ENCODE measurements around the gene HIC2.
"Not testable (repeated sequence)": the region's sequence is repeated elsewhere in the genome, so short reads cannot be mapped to it uniquely, and the experiment has no call there.

HIC2 gene, protein sequence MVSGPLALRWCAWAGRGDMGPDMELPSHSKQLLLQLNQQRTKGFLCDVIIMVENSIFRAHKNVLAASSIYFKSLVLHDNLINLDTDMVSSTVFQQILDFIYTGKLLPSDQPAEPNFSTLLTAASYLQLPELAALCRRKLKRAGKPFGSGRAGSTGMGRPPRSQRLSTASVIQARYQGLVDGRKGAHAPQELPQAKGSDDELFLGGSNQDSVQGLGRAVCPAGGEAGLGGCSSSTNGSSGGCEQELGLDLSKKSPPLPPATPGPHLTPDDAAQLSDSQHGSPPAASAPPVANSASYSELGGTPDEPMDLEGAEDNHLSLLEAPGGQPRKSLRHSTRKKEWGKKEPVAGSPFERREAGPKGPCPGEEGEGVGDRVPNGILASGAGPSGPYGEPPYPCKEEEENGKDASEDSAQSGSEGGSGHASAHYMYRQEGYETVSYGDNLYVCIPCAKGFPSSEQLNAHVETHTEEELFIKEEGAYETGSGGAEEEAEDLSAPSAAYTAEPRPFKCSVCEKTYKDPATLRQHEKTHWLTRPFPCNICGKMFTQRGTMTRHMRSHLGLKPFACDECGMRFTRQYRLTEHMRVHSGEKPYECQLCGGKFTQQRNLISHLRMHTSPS

GRCh38 chr22:21417227-21417746 lies at the start of gene HIC2:
HIC2 (plus strand) TSS chr22:21417371; CDS start chr22:21442832, 25,461 bp downstream.
- DNase-seq = not testable (repeated sequence)

DNA sequence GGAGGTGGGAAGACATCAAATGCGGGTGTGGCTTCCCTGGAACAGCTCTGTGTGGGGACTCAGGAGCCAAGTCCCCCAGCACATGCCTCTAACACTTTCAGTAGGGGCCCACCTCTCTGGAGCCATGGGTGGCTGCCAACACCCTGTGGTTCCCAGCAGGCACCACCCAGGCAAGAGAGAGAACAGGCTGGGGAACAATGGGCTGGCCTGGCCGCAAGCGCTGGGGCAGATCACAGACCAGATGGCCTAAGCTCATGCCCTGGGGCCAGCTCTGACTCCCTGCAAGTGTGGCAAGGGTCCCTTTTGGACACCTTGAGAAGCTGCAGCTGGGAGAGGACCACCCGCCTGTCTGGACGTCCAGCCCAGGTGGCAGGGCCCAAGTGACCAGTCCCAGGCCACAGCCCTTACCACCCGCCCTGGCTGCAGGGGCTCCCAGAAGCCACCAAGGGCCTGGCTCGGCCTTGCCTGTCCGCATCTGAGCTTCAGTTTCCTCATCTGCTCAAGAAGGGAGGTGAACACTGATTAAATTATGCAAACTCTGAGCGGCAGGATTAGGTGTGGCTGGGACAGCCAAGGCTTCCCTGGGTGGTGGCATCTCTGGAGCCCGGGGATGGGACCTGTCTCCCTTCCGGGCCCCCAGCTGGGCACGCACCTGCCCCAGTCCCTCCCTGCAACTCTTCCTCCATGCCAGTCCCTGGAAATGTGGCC lies 48.4 kb upstream of the HIC2 start:
- not testable (repeated sequence) for DNase-seq

GRCh38 chr22:21375880-21376279 lies 41.3 kb upstream of the HIC2 start:
- DNase-seq = not testable (repeated sequence)

DNA sequence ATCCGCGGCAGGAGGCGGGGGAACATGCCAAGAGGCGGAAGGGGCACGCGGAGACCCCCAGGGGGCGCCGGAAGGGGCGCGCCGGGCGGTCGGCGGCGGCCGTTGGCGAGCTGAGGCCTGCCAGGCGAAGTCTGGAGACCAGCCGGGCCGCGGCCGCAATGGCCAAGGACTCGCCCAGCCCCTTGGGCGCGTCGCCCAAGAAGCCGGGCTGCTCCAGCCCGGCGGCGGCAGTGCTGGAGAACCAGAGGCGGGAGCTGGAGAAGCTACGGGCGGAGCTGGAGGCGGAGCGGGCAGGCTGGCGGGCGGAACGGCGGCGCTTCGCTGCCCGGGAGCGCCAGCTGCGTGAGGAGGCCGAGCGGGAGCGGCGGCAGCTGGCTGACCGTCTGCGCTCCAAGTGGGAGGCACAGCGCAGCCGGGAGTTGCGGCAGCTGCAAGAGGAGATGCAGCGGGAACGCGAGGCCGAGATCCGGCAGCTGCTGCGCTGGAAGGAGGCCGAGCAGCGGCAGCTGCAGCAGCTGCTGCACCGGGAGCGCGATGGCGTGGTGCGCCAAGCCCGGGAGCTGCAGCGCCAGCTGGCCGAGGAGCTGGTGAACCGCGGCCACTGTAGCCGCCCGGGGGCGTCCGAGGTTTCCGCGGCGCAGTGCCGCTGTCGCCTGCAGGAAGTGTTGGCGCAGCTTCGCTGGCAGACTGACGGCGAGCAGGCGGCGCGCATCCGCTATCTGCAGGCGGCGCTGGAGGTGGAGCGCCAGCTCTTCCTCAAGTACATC lies 33.3 kb upstream of the HIC2 start, which contains the start of gene RIMBP3B:
RIMBP3B (plus strand) TSS at position 51 of the 767 bp plus-strand sequence; CDS start at position 159, 108 bp downstream.
- DNase-seq = not testable (repeated sequence)

DNA sequence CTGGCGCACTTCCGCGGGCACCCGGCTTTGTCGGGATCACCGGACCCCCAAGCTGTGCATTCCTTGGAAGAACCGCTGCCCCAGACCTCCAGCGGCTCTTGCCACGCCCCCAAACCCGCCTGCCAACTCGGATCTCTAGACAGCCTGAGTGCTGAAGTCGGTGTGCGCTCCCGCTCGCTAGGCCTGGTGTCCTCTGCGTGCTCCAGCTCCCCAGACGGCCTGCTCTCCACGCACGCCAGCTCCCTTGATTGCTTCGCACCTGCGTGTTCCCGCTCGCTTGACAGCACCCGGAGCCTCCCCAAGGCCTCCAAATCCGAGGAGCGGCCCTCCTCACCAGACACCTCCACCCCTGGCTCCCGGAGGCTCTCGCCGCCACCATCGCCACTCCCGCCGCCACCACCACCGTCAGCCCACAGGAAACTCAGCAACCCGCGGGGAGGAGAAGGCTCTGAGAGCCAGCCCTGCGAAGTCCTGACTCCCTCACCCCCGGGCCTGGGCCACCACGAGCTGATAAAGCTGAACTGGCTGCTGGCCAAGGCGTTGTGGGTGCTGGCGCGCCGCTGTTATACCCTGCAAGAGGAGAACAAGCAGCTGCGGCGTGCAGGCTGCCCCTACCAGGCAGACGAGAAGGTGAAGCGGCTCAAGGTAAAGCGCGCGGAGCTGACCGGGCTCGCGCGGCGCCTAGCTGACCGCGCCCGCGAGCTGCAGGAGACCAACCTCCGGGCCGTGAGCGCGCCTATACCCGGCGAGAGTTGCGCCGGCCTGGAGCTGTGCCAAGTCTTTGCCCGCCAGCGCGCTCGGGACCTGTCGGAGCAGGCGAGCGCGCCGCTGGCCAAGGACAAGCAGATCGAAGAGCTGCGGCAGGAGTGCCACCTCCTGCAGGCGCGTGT lies 32.5 kb upstream of the HIC2 start:
- DNase-seq = not testable (repeated sequence)

DNA sequence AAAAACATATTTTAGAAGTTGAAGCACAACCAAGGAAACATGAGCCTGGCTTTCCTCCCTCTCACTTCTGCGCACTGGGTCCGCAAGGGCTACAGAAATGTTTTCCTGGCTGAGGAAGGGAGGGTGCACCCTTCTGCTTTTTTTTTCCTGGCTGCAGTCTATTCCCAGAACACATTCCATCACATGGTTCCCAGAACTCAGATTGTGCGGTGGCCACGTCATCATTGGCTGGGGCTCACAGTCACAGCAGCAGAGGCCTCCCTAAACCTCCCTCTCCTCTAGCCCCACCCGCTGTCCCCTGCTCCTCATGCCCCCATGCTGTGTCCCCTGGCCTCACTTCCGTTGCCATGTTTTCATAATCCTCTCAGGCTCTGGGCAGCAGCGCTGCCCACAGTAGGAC lies 27.7 kb upstream of the HIC2 start:
- not testable (repeated sequence) for DNase-seq

GRCh38 chr22:21390013-21390412 lies 27.2 kb upstream of the HIC2 start:
- not testable (repeated sequence) for DNase-seq

DNA sequence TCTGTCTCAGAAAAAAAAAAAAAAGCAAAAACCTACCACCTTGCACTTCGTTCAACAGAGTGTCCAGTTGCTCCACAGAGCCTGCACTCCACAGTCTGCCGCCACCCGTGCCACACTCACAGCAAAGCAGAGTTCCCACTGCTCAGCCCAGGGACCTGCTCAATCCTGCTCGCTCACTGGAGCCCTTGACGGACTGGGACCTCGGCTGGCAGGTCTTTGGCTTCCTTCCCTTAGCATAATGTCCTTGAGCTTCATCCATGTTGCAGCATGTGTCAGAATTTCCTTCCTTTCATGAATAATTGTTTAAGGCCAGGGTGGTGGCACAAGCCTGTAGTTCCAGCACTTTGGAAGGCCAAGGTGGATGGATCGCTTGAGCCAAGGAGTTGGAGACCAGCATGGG lies 22.6 kb upstream of the HIC2 start:
- not testable (repeated sequence) for DNase-seq

GRCh38 chr22:21401197-21401969 lies 15.8 kb upstream of the HIC2 start:
- DNase-seq = not testable (repeated sequence)

DNA sequence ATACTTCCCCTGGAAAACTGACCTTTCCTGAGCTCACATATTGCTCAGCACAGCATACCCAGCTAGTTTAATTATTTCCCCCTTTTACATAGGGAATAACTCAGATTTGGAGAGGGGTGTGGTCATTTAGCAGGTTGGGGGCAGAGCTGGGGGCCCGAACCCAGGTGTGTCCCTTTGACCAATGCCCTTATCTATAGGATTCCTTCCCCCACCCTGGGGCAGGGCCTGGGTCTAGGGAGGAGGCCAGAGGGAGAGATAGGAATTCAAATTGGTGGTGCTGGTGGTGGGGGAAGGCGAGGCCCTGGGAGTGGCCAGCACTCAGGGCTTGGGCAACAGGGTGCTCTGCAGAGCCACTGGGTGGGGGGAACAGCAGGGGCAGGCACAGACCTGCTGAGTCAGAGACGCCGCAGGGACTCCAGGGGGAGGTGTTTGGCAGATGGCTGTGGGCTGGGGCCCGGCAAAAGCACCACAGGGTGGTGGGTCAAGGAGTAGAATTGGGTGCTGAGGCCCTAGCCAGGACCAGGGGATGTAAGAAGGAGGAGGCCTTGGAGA lies 14.3 kb upstream of the HIC2 start:
- not testable (repeated sequence) for DNase-seq

DNA sequence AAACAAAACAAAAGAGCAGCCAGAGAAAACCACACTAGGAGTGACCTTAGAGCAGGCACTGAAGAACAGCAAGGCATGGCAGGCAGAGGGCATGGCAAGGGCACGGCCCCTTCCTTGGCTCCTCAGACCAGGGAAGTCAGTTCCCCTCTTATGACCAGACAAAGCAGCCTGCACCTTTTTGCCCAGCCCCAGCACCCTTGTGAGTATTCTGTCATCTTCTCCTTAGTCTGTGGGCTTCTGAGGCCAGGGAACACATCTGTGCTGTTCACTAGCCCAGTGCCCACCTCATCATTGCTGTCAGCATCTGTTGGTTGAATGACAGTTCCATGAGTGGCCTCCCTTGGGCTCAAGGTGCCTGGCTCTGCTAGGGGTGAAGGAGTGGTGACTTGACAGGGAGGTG lies 10.0 kb upstream of the HIC2 start:
- not testable (repeated sequence) for DNase-seq

DNA sequence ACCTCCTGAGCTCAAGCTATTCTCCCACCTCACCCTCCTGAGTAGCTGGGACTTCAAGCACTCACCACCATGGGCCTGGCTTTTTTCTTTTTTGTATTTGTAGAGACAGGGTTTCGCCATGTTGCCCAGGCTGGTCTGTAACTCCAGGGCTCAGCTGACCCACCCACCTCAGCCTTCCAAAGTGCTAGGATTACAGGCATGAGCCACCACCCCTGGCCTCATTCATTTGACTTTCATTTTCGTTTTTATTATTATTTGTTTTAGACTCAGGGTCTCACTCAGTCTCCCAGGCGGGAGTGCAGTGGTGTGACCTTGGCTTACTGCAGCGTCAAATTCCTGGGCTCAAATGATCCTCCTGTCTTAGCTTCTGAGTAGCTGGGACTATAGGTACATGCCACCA lies 9.4 kb upstream of the HIC2 start:
- not testable (repeated sequence) for DNase-seq

GRCh38 chr22:21416375-21416774 lies 796 bp upstream of the HIC2 start:
- not testable (repeated sequence) for DNase-seq

DNA sequence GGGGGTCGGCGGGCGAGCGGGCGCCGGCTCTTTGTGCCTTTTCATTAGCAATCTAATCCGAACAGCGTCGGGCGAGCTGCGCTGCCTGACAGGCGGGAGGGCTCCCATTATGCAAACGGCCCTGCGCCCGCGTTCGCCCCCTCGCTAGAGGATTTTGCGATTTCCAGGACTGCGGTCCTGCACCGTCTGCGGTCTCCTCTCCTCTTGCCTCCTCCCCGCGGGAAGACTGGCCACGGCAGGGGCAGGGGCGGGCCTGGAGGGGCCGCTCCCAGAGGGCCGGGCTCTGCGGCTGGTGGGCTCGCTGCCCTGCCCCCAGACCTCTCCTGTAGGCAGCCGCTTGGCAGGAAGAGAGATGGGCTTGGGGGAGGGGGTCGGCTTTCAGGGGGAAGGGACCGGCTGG lies 682 bp downstream of the HIC2 start:
- DNase-seq = not testable (repeated sequence)

DNA sequence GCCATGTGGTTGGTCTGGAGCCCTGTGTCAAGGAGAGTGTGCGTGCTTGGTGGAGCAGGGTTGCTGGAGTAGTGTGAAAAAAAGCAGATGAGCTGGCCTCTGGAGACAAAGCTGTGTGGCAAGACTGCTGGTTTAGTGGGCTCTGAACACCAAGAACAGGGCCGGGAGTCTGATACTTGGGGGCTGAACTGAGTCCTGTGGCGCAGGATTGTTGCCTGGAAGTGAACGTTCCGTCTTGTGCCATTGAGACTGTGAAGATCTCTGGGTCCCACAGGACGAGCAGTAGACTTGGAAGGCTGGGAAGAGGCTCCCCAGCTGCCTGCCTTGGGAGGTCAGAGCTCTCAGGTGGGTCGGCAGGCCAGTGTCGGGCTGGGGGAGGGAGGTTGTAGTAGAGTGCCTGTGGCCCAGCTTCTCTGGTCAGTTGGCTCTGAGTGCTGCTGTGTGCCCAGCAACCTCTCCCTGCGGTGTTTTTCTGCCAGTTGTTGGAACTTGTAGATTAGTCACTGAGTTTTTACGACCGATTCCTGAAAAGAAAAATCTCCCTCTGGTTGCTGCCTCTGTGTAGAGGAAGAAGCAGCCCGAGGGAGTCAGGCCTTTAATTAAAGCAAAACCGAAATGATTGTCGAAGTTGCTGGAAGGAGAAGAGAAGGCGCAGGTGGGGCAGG lies 1.9 kb downstream of the HIC2 start:
- DNase-seq = not testable (repeated sequence)

GRCh38 chr22:21420180-21420763 lies 3.1 kb downstream of the HIC2 start:
- DNase-seq = not testable (repeated sequence)

- not testable (repeated sequence) for DNase-seq
Measured at GRCh38 chr22:21424084-21424709, 7.0 kb downstream of the HIC2 start.

- not testable (repeated sequence) for DNase-seq
Measured at GRCh38 chr22:21434378-21435233, 17.4 kb downstream of the HIC2 start.
